Liver (tissue), 9 donors: ENCODE data around the gene ZFYVE26. TPM values are rescaled to one million over a fixed set of nuclear protein-coding genes. Genes with fewer than 3 reads are reported as not detected.

Source experiments
- DNase-seq: peaks from one replicate; pipeline ENCODE4 v3.0.0-alpha.2; 2017; ENCODE audit warnings: low spot score
- H3K27ac ChIP-seq, 2 donors: one replicate each; pipeline ENCODE4 v1.7.0; 2013; ENCODE audit warnings: inconsistent platforms in 2 of 2, low read length in 2 of 2, control low read depth in 1 of 2, low read depth in 1 of 2, mild to moderate bottlenecking in 1 of 2
- H3K27me3 ChIP-seq, 4 donors: one replicate each; pipeline versions ENCODE4 v1.6.1 to v1.7.0; 2013; ENCODE audit warnings: low read length in 3 of 4, inconsistent platforms in 1 of 4, mild to moderate bottlenecking in 1 of 4, moderate library complexity in 1 of 4; ENCODE audit not compliant: control insufficient read depth in 4 of 4, insufficient read depth in 4 of 4
- H3K36me3 ChIP-seq, 4 donors: one replicate each; pipeline versions ENCODE4 v1.6.1 to v1.7.0; 2013; ENCODE audit warnings: low read length in 3 of 4, mild to moderate bottlenecking in 3 of 4, low read depth in 1 of 4, moderate library complexity in 1 of 4; ENCODE audit not compliant: control insufficient read depth in 4 of 4, insufficient read depth in 3 of 4
- H3K4me1 ChIP-seq, 4 donors: one replicate each; pipeline versions ENCODE4 v1.6.1 to v1.7.0; 2013; ENCODE audit warnings: low read length in 3 of 4, mild to moderate bottlenecking in 3 of 4, moderate library complexity in 1 of 4; ENCODE audit not compliant: control insufficient read depth in 4 of 4, insufficient read depth in 4 of 4
- H3K4me3 ChIP-seq, 3 donors: one replicate each; pipeline versions ENCODE4 v1.6.1 to v1.7.0; 2013; ENCODE audit warnings: low read length in 3 of 3, control low read depth in 1 of 3, low read depth in 1 of 3, mild to moderate bottlenecking in 1 of 3
- H3K9ac ChIP-seq, 2 donors: one replicate each; pipeline ENCODE4 v1.7.0; 2013; ENCODE audit warnings: low read length in 2 of 2, mild to moderate bottlenecking in 2 of 2, moderate library complexity in 2 of 2, control low read depth in 1 of 2, low read depth in 1 of 2
- H3K9me3 ChIP-seq, 4 donors: one replicate each; pipeline versions ENCODE4 v1.6.1 to v1.7.0; 2013; ENCODE audit warnings: low read length in 3 of 4; ENCODE audit not compliant: control insufficient read depth in 4 of 4
- EGR1 ChIP-seq, 2 donors: IDR thresholded peaks; 2 replicates each; pipeline ENCODE4 v1.6.1; 2016 to 2018; ENCODE audit warnings: antibody characterized with exemption in 2 of 2, low read depth in 2 of 2
- FOXA1 ChIP-seq: IDR thresholded peaks from 2 replicates; pipeline ENCODE4 v1.6.1; 2016; ENCODE audit warnings: antibody characterized with exemption
- FOXA2 ChIP-seq: IDR thresholded peaks from 2 replicates; pipeline ENCODE4 v1.6.1; 2016; ENCODE audit warnings: antibody characterized with exemption
- HNF4G ChIP-seq: IDR thresholded peaks from 2 replicates; pipeline ENCODE4 v1.6.1; 2016; ENCODE audit warnings: antibody characterized with exemption
- JUND ChIP-seq, 2 donors: IDR thresholded peaks; 2 replicates each; pipeline ENCODE4 v1.6.1; 2016; ENCODE audit warnings: antibody characterized with exemption in 2 of 2
- NR2F2 ChIP-seq: IDR thresholded peaks from 2 replicates; pipeline ENCODE4 v1.6.1; 2016; ENCODE audit warnings: antibody characterized with exemption
- RAD21 ChIP-seq, 2 donors: IDR thresholded peaks; 2 replicates each; pipeline ENCODE4 v1.6.1; 2016; ENCODE audit warnings: antibody characterized with exemption in 2 of 2, mild to moderate bottlenecking in 2 of 2
- RXRA ChIP-seq, 2 donors: IDR thresholded peaks; 2 replicates each; pipeline ENCODE4 v1.6.1; 2017 to 2018; ENCODE audit warnings: antibody characterized with exemption in 2 of 2, mild to moderate bottlenecking in 1 of 2
- SP1 ChIP-seq: IDR thresholded peaks from 2 replicates; pipeline ENCODE4 v1.6.1; 2018; ENCODE audit warnings: antibody characterized with exemption, mild to moderate bottlenecking
- TAF1 ChIP-seq: conservative IDR thresholded peaks from 2 replicates; pipeline ENCODE4 v1.6.1; 2016; ENCODE audit warnings: antibody characterized with exemption, mild to moderate bottlenecking
- YY1 ChIP-seq: IDR thresholded peaks from 2 replicates; pipeline ENCODE4 v1.6.1; 2016; ENCODE audit warnings: antibody characterized with exemption, mild to moderate bottlenecking
- WGBS: extraction: QIAGEN DNeasy Blood & Tissue Kit; methylation state at CpG from one replicate; pipeline ENCODE4 v1.1.7; 2013; 5-methylcytosine and 5-hydroxymethylcytosine counted together
- polyA plus RNA-seq, 2 donors: library from polyadenylated mRNA; stranded (reverse) in 1 of 2; unstranded in 1 of 2; fragments of 200-250 nt in 1 of 2; fragments of >200 nt in 1 of 2; fragmentation: Nextera tagmentation in 1 of 2; extraction: Ambion mirVana in 1 of 2; gene quantifications; one replicate each; pipeline versions ENCODE4 v1.2.1 to v1.2.3, GENCODE V29; 2013 to 2015
- total RNA-seq, 2 donors: library from RNA; depleted of rRNA; stranded (reverse); fragments of >200 nt; gene quantifications; one replicate each; pipeline ENCODE4 v1.2.3, GENCODE V29; 2014
- TF ChIP-seq, protein P1 (sequence below): IDR thresholded peaks from 2 replicates; pipeline ENCODE4 v1.6.1; 2016; ENCODE audit warnings: antibody characterized with exemption, mild to moderate bottlenecking
- TF ChIP-seq, protein P2 (sequence below): fragments of 150-350 bp; IDR thresholded peaks from 2 replicates; pipeline ENCODE4 v1.5.1; 2017; ENCODE audit warnings: improper control_type of control experiment, low read depth, low read length; ENCODE audit not compliant: missing input control
- TF ChIP-seq, protein P3 (sequence below): IDR thresholded peaks from 2 replicates; pipeline ENCODE4 v1.6.1; 2016; ENCODE audit warnings: antibody characterized with exemption
- TF ChIP-seq, protein P4 (sequence below): IDR thresholded peaks from 2 replicates; pipeline ENCODE4 v1.6.1; 2016; ENCODE audit warnings: antibody characterized with exemption
- TF ChIP-seq, protein P5 (sequence below): IDR thresholded peaks from 2 replicates; pipeline ENCODE4 v1.6.1; 2016; ENCODE audit warnings: antibody characterized with exemption
- donor health status: healthy.
- donor health status: healthy.
- donor health status: healthy.
- donor health status: healthy.
- donor health status: healthy.

Gene ZFYVE26
- total and polyA plus RNA-seq, 4 donors: 2.4 to 17.2 (median 7.7) TPM

DNA sequence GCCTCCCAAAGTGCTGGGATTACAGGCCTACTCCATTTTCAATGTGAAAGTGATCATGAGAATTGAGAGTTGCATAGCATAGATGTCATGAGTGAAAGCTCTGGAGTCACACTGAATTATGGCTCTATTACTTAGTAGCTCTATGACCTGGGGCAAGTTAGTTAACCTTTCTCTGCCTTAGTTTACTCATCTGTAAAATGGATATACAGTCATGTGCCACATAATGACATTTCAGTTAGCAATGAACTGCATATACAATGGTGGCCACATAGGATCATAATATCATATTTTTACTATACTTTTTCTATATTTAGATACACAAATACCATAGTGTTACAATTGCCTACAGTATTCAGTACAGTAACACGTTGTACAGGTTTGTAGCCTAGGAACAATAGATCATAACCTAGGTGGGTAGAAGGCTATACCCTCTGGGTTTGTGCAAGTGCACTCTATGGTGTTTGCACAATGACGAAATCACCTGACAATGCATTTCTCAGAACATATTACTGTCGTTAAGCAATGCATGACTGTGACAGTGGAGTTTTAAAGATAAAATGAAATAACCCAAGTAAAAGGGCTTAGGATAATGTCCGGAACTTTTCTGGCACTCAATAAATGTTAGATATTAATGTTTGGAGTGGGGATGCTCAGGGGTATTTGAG, 53.1 kb downstream of the ZFYVE26 start:
- no peak overlapping the region for H3K9ac ChIP-seq
- H3K4me1 ChIP-seq: no peaks in the 10 kb centered on the region
- H3K9me3 ChIP-seq: no peaks in the 10 kb centered on the region
- peaks cover 6 to 56% (median 30%) of the 10 kb centered on the region in 4 donors for H3K36me3 ChIP-seq
- no peaks in the 10 kb centered on the region for H3K27me3 ChIP-seq
- TF ChIP-seq YY1: no peak
- TF ChIP-seq JUND (IDR thresholded peaks at IDR 0.05): no peak
- TF ChIP-seq, protein P1, sequence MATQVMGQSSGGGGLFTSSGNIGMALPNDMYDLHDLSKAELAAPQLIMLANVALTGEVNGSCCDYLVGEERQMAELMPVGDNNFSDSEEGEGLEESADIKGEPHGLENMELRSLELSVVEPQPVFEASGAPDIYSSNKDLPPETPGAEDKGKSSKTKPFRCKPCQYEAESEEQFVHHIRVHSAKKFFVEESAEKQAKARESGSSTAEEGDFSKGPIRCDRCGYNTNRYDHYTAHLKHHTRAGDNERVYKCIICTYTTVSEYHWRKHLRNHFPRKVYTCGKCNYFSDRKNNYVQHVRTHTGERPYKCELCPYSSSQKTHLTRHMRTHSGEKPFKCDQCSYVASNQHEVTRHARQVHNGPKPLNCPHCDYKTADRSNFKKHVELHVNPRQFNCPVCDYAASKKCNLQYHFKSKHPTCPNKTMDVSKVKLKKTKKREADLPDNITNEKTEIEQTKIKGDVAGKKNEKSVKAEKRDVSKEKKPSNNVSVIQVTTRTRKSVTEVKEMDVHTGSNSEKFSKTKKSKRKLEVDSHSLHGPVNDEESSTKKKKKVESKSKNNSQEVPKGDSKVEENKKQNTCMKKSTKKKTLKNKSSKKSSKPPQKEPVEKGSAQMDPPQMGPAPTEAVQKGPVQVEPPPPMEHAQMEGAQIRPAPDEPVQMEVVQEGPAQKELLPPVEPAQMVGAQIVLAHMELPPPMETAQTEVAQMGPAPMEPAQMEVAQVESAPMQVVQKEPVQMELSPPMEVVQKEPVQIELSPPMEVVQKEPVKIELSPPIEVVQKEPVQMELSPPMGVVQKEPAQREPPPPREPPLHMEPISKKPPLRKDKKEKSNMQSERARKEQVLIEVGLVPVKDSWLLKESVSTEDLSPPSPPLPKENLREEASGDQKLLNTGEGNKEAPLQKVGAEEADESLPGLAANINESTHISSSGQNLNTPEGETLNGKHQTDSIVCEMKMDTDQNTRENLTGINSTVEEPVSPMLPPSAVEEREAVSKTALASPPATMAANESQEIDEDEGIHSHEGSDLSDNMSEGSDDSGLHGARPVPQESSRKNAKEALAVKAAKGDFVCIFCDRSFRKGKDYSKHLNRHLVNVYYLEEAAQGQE: no peak
- no peak for TF ChIP-seq TAF1
- TF ChIP-seq EGR1 (IDR thresholded peaks at IDR 0.05; ENCODE audit: low read depth in 2 of 2): no peak
- TF ChIP-seq FOXA1: no peak
- TF ChIP-seq SP1: no peak
- TF ChIP-seq, protein P2, sequence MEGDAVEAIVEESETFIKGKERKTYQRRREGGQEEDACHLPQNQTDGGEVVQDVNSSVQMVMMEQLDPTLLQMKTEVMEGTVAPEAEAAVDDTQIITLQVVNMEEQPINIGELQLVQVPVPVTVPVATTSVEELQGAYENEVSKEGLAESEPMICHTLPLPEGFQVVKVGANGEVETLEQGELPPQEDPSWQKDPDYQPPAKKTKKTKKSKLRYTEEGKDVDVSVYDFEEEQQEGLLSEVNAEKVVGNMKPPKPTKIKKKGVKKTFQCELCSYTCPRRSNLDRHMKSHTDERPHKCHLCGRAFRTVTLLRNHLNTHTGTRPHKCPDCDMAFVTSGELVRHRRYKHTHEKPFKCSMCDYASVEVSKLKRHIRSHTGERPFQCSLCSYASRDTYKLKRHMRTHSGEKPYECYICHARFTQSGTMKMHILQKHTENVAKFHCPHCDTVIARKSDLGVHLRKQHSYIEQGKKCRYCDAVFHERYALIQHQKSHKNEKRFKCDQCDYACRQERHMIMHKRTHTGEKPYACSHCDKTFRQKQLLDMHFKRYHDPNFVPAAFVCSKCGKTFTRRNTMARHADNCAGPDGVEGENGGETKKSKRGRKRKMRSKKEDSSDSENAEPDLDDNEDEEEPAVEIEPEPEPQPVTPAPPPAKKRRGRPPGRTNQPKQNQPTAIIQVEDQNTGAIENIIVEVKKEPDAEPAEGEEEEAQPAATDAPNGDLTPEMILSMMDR: no peak
- no peak for TF ChIP-seq NR2F2
- TF ChIP-seq RXRA (IDR thresholded peaks at IDR 0.05): peak in 1 of 2 donors; percentile 8
- peak; percentile 5 for TF ChIP-seq FOXA2
- TF ChIP-seq RAD21 (IDR thresholded peaks at IDR 0.05): peak in 1 of 2 donors; percentile 17
- TF ChIP-seq, protein P3, sequence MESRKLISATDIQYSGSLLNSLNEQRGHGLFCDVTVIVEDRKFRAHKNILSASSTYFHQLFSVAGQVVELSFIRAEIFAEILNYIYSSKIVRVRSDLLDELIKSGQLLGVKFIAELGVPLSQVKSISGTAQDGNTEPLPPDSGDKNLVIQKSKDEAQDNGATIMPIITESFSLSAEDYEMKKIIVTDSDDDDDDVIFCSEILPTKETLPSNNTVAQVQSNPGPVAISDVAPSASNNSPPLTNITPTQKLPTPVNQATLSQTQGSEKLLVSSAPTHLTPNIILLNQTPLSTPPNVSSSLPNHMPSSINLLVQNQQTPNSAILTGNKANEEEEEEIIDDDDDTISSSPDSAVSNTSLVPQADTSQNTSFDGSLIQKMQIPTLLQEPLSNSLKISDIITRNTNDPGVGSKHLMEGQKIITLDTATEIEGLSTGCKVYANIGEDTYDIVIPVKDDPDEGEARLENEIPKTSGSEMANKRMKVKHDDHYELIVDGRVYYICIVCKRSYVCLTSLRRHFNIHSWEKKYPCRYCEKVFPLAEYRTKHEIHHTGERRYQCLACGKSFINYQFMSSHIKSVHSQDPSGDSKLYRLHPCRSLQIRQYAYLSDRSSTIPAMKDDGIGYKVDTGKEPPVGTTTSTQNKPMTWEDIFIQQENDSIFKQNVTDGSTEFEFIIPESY: no peak
- TF ChIP-seq, protein P4, sequence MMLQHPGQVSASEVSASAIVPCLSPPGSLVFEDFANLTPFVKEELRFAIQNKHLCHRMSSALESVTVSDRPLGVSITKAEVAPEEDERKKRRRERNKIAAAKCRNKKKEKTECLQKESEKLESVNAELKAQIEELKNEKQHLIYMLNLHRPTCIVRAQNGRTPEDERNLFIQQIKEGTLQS: no peak
- H3K4me3 ChIP-seq: no peak overlapping the region
- 58% methylated on average over 4 of the region's 4 CpGs for WGBS
- no peak overlapping the region for H3K27ac ChIP-seq
- no peak for DNase-seq

DNA sequence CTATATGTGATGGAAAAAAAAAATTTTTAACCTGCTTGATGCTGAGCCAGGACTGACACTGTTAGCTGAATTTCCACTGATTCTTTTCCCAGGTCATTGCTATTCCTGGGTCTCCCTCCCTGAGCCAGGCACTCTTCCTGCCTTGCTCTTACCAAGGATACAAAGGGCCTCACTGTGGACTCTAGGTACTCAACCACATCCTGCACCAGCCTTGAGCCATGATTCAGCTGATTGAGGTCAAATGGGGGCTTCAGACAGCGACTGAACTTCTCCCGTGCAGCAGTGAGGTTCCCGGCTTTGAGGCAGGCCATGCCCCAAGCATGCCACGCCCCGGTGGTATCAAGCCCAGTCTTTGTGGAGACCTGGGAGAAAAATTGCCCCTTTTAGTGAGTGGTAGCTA, 54.3 kb downstream of the ZFYVE26 start:
- no peaks in the 10 kb centered on the region for H3K27me3 ChIP-seq
- H3K4me3 ChIP-seq: no peak overlapping the region
- peaks cover 4 to 45% (median 24%) of the 10 kb centered on the region in 4 donors for H3K36me3 ChIP-seq
- no peaks in the 10 kb centered on the region for H3K4me1 ChIP-seq
- H3K9ac ChIP-seq: no peak overlapping the region
- DNase-seq: no peak
- no peaks in the 10 kb centered on the region for H3K9me3 ChIP-seq
- whole genome bisulfite sequencing: 93% methylated on average over 5 of the region's 5 CpGs
- H3K27ac ChIP-seq: no peak overlapping the region
- TF ChIP-seq, protein P2: no peak
- no peak for TF ChIP-seq HNF4G
- TF ChIP-seq, protein P1: no peak
- TF ChIP-seq RXRA (IDR thresholded peaks at IDR 0.05): no peak
- no peak for TF ChIP-seq SP1
- TF ChIP-seq, protein P5, sequence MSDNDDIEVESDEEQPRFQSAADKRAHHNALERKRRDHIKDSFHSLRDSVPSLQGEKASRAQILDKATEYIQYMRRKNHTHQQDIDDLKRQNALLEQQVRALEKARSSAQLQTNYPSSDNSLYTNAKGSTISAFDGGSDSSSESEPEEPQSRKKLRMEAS: no peak
